ENCODE measurements around the gene PSME2.
"Not testable (repeated sequence)": the region's sequence is repeated elsewhere in the genome, so short reads cannot be mapped to it uniquely, and the experiment has no call there.

The PSME2 gene

GRCh38 chr14:24119691-24120090 is 26.7 kb downstream of the PSME2 start:
- in situ Hi-C loops (cut with HindIII; ENCODE audit: low pct_unique_long_range_greater_than_20kb, low sequenced_read_pairs), result no loop called here
- no peak for TF ChIP-seq JUND (IDR thresholded peaks at IDR 0.05; ENCODE audit: low read depth)
- DNase-seq (ENCODE audit: low read depth in 1 of 2, low spot score in 1 of 2), result no peak

GRCh38 chr14:24117179-24117578 is 29.2 kb downstream of the PSME2 start:
- TF ChIP-seq JUND (IDR thresholded peaks at IDR 0.05; ENCODE audit: low read depth), result no peak
- DNase-seq (ENCODE audit: low read depth in 1 of 2, low spot score in 1 of 2), result no peak
- in situ Hi-C loops (cut with HindIII; ENCODE audit: low pct_unique_long_range_greater_than_20kb, low sequenced_read_pairs), result no loop called here

GRCh38 chr14:24116128-24116814 is 30.1 kb downstream of the PSME2 start:
- no peak for TF ChIP-seq JUND (IDR thresholded peaks at IDR 0.05; ENCODE audit: low read depth)
- no peak for DNase-seq (ENCODE audit: low read depth in 1 of 2, low spot score in 1 of 2)
- in situ Hi-C loops (cut with HindIII; ENCODE audit: low pct_unique_long_range_greater_than_20kb, low sequenced_read_pairs), result no loop called here

- in situ Hi-C loops (cut with HindIII; ENCODE audit: low pct_unique_long_range_greater_than_20kb, low sequenced_read_pairs), result no loop called here
- no peak for DNase-seq (ENCODE audit: low read depth in 1 of 2, low spot score in 1 of 2)
- no peak for TF ChIP-seq JUND (IDR thresholded peaks at IDR 0.05; ENCODE audit: low read depth)
Measured at GRCh38 chr14:24115422-24116127, 30.8 kb downstream of the PSME2 start.

- no peak for TF ChIP-seq JUND (IDR thresholded peaks at IDR 0.05; ENCODE audit: low read depth)
- peak; percentile 80 to 99 for DNase-seq (ENCODE audit: low read depth in 1 of 2, low spot score in 1 of 2)
- in situ Hi-C loops (cut with HindIII; ENCODE audit: low pct_unique_long_range_greater_than_20kb, low sequenced_read_pairs), result no loop called here
Measured at GRCh38 chr14:24114532-24115421, 31.6 kb downstream of the PSME2 start, which contains the start of the genes DCAF11 and NRL. TSS of gene DCAF11 (plus strand) at chr14:24114777. CDS start at chr14:24115595, 818 bp downstream. TSS of gene NRL (minus strand) at chr14:24114949. CDS start at chr14:24082848, 32,101 bp downstream.

- in situ Hi-C loops (cut with HindIII; ENCODE audit: low pct_unique_long_range_greater_than_20kb, low sequenced_read_pairs), result no loop called here
- no peak for TF ChIP-seq JUND (IDR thresholded peaks at IDR 0.05; ENCODE audit: low read depth)
- DNase-seq (ENCODE audit: low read depth in 1 of 2, low spot score in 1 of 2), result peak; percentile 16 to 88
Measured at GRCh38 chr14:24113801-24114531, 32.4 kb downstream of the PSME2 start.

- no peak for DNase-seq (ENCODE audit: low read depth in 1 of 2, low spot score in 1 of 2)
- TF ChIP-seq JUND (IDR thresholded peaks at IDR 0.05; ENCODE audit: low read depth), result no peak
- in situ Hi-C loops (cut with HindIII; ENCODE audit: low pct_unique_long_range_greater_than_20kb, low sequenced_read_pairs), result no loop called here
Measured at GRCh38 chr14:24113379-24113800, 33.0 kb downstream of the PSME2 start.

GRCh38 chr14:24110523-24110922 is 35.9 kb downstream of the PSME2 start:
- no peak for TF ChIP-seq JUND (IDR thresholded peaks at IDR 0.05; ENCODE audit: low read depth)
- in situ Hi-C loops (cut with HindIII; ENCODE audit: low pct_unique_long_range_greater_than_20kb, low sequenced_read_pairs), result no loop called here

GRCh38 chr14:24110060-24110459 is 36.4 kb downstream of the PSME2 start:
- in situ Hi-C loops (cut with HindIII; ENCODE audit: low pct_unique_long_range_greater_than_20kb, low sequenced_read_pairs), result no loop called here
- TF ChIP-seq JUND (IDR thresholded peaks at IDR 0.05; ENCODE audit: low read depth), result no peak
- DNase-seq (ENCODE audit: low read depth in 1 of 2, low spot score in 1 of 2), result no peak

More at GRCh38 chr14:24110523-24110922, 35.9 kb downstream of the PSME2 start:
- DNase-seq (ENCODE audit: low read depth in 1 of 2, low spot score in 1 of 2), result no peak

- in situ Hi-C loops (cut with HindIII; ENCODE audit: low pct_unique_long_range_greater_than_20kb, low sequenced_read_pairs), result no loop called here
- DNase-seq (ENCODE audit: low read depth in 1 of 2, low spot score in 1 of 2), result no peak
- no peak for TF ChIP-seq JUND (IDR thresholded peaks at IDR 0.05; ENCODE audit: low read depth)
Measured at GRCh38 chr14:24108336-24108874, 38.0 kb downstream of the PSME2 start.

- in situ Hi-C loops (cut with HindIII; ENCODE audit: low pct_unique_long_range_greater_than_20kb, low sequenced_read_pairs), result no loop called here
- TF ChIP-seq JUND (IDR thresholded peaks at IDR 0.05; ENCODE audit: low read depth), result no peak
- no peak for DNase-seq (ENCODE audit: low read depth in 1 of 2, low spot score in 1 of 2)
Measured at GRCh38 chr14:24106672-24107271, 39.6 kb downstream of the PSME2 start.

GRCh38 chr14:24105609-24106239 is 40.7 kb downstream of the PSME2 start:
- DNase-seq (ENCODE audit: low read depth in 1 of 2, low spot score in 1 of 2); in situ Hi-C loops (cut with HindIII; ENCODE audit: low pct_unique_long_range_greater_than_20kb, low sequenced_read_pairs): not testable (repeated sequence)

Data from T47D (cell line).